Heart left ventricle (tissue), 16 donors: ENCODE results near the gene CD40. TPM values are rescaled to one million over a fixed set of nuclear protein-coding genes. Genes with fewer than 3 reads are reported as not detected.
A peak's percentile ranks its signal among the peaks of the same experiment; 100 is the strongest.

Experiments used
- ATAC-seq, 4 donors: fragments of 200-7000 bp; cut with Tn5 transposase; one replicate each; pipeline ENCODE4 v1.9.1; 2020 to 2022; ENCODE audit warnings: moderate library complexity in 4 of 4, mild to moderate bottlenecking in 3 of 4, moderate number of reproducible peaks in 1 of 4
- DNase-seq, 5 donors: peaks; one replicate each; pipeline ENCODE4 v3.0.0-alpha.2; 2020
- H3K27ac ChIP-seq, 12 donors: fragments of 200-600 bp; sonication (generic) in 4 of 12; one replicate each; pipeline versions ENCODE4 v1.5.0 to v1.8.0; 2016 to 2022; ENCODE audit warnings: mild to moderate bottlenecking in 2 of 12
- H3K27me3 ChIP-seq, 9 donors: fragments of 200-600 bp; sonication (generic) in 2 of 9; one replicate each; pipeline versions ENCODE4 v1.5.1 to v1.8.0; 2016 to 2022; ENCODE audit warnings: mild to moderate bottlenecking in 3 of 9
- H3K36me3 ChIP-seq, 9 donors: fragments of 200-600 bp; sonication (generic) in 2 of 9; one replicate each; pipeline versions ENCODE4 v1.5.0 to v1.8.0; 2018 to 2022; ENCODE audit warnings: mild to moderate bottlenecking in 2 of 9
- H3K4me1 ChIP-seq, 12 donors: fragments of 200-600 bp; sonication (generic) in 4 of 12; one replicate each; pipeline versions ENCODE4 v1.5.0 to v1.8.0; 2016 to 2022; ENCODE audit warnings: mild to moderate bottlenecking in 3 of 12
- H3K4me3 ChIP-seq, 12 donors: fragments of 200-600 bp; sonication (generic) in 4 of 12; one replicate each; pipeline versions ENCODE4 v1.5.0 to v1.8.0; 2017 to 2022; ENCODE audit warnings: mild to moderate bottlenecking in 9 of 12, moderate library complexity in 4 of 12
- H3K9me3 ChIP-seq, 12 donors: fragments of 200-600 bp; sonication (generic) in 4 of 12; one replicate each; pipeline versions ENCODE4 v1.5.0 to v1.8.0; 2016 to 2022; ENCODE audit warnings: mild to moderate bottlenecking in 1 of 12
- CTCF ChIP-seq, 12 donors: fragments of 200-600 bp; sonication (generic) in 4 of 12; IDR thresholded peaks; one replicate each; pipeline versions ENCODE4 v1.5.0 to v1.8.0; 2018 to 2022; ENCODE audit warnings: antibody characterized with exemption in 12 of 12, mild to moderate bottlenecking in 5 of 12
- POLR2A ChIP-seq, 2 donors: fragments of 450-650 bp; IDR thresholded peaks; one replicate each; pipeline ENCODE4 v1.6.1; 2017; ENCODE audit warnings: antibody characterized with exemption in 2 of 2, mild to moderate bottlenecking in 2 of 2, moderate library complexity in 2 of 2
- WGBS, 4 donors: extraction: QIAGEN DNeasy Blood & Tissue Kit in 2 of 4; methylation state at CpG; one replicate each; pipeline versions ENCODE4 v1.1.5 to v1.1.7; 2013 to 2018; 5-methylcytosine and 5-hydroxymethylcytosine counted together
- intact Hi-C, 10 donors: fragments of 100-400 bp; cut with DNase I; formaldehyde crosslinking; loops; one replicate each; pipeline versions ENCODE4 v1.11.1 to v1.14.2; 2022
- polyA plus RNA-seq, 2 donors: library from polyadenylated mRNA; stranded (reverse); fragments of 200-250 nt; gene quantifications; one replicate each; pipeline ENCODE4 v1.2.3, GENCODE V29; 2013
- total RNA-seq, 9 donors: library from RNA; depleted of rRNA in 2 of 9; stranded (reverse); fragments of >200 nt in 2 of 9; fragmentation: NEBNext Ultra II Directional in 3 of 9; extraction: Animal tissue kit (Norgen Biotek cat#: 25700) in 3 of 9; gene quantifications; one replicate each; pipeline versions ENCODE4 v1.1.0 to v1.2.4, GENCODE V29; 2016 to 2023
- donor health status: ischemic (EF 13 %, LVEDD 7.1; RV severe dilation, severe dysfunction).
- donor health status: healthy with polysubstance abuse.
- donor health status: DM: no; HTN: yes; CAD: no.
- donor health status: DM: no; HTN: no; CAD: no.
- donor health status: ischemic (EF 25% LVEDD 6.9; RV normal size, moderate dysfunction).
- donor health status: ischemic (EF 25% LVEDD 5.7; RV mildly dilated, moderate dysfunction).
- donor health status: healthy.
- donor health status: DM: yes; HTN: yes; CAD: no.
- donor health status: ischemic (EF 35%, LVEDD 5.7; RV mildly dilated, moderate dysfunction).
- donor health status: nonischemic (EF 11% LVEDD 7.7; RV severe dilation, severe dysfunction).
- donor health status: DM: yes; HTN: yes; CAD: no.
- donor health status: PGD.
- donor health status: ischemic (EF 29% LVEDD 5.4; RV normal size, mild dysfunction).
- donor health status: nonischemic (EF 23%, LVEDD 6.1; RV moderate dilation, normal function).

CD40 gene
- total and polyA plus RNA-seq, 11 donors, result 3.5 to 38.3 (median 5.5) TPM

- TF ChIP-seq POLR2A (IDR thresholded peaks at IDR 0.05) (no peak), CTCF (IDR thresholded peaks at IDR 0.05) (no peak)
- intact Hi-C loops, result no loop called here
- Histone ChIP-seq H3K4me1 (peaks cover 0 to 9% (median 0%) of the 10 kb centered on the region in 12 donors), H3K27ac (no peak overlapping the region), H3K4me3 (no peak overlapping the region), H3K27me3 (peaks cover 0 to 60% (median 5%) of the 10 kb centered on the region in 9 donors), H3K9me3 (no peaks in the 10 kb centered on the region), H3K36me3 (no peaks in the 10 kb centered on the region)
- DNase-seq (no peak), ATAC-seq (no peak)
Measured at GRCh38 chr20:46167080-46167479, 49.0 kb downstream of the CD40 start.

- WGBS, 4 donors, result 67 to 79% (median 68%) methylated on average over 8 of the region's 8 CpGs
- intact Hi-C loops, result no loop called here
- peaks cover 2 to 62% (median 14%) of the 10 kb centered on the region in 9 donors for H3K27me3 ChIP-seq
Measured at GRCh38 chr20:46168438-46168837, 50.3 kb downstream of the CD40 start.

GRCh38 chr20:46169245-46170171, 51.4 kb downstream of the CD40 start:
- ATAC-seq (peak in 1 of 4 donors; percentile 21), DNase-seq (no peak)
- intact Hi-C loops, result loop anchor here in 8 of 10 donors (5.0 to 10.0 kb wide), 6 partner anchors 37 to 155 kb away; partner anchors contain the start of gene SLC12A5 (in 3 of the 8)
- Histone ChIP-seq H3K9me3 (no peaks in the 10 kb centered on the region), H3K4me1 (peaks cover 0 to 9% (median 0%) of the 10 kb centered on the region in 12 donors), H3K27me3 (peaks cover 13 to 65% (median 24%) of the 10 kb centered on the region in 9 donors), H3K4me3 (no peak overlapping the region), H3K27ac (no peak overlapping the region), H3K36me3 (no peaks in the 10 kb centered on the region)
- TF ChIP-seq CTCF (IDR thresholded peaks at IDR 0.05) (no peak), POLR2A (IDR thresholded peaks at IDR 0.05) (no peak)
- 56 to 77% (median 67%) methylated on average over 11 to 13 of the region's 13 CpGs for WGBS, 4 donors

More at GRCh38 chr20:46168438-46168837, 50.3 kb downstream of the CD40 start:
- ATAC-seq (no peak), DNase-seq (no peak)
- Histone ChIP-seq H3K27ac (no peak overlapping the region), H3K9me3 (no peaks in the 10 kb centered on the region), H3K4me3 (no peak overlapping the region), H3K4me1 (peaks cover 0 to 9% (median 0%) of the 10 kb centered on the region in 12 donors), H3K36me3 (no peaks in the 10 kb centered on the region)
- TF ChIP-seq POLR2A (IDR thresholded peaks at IDR 0.05) (no peak), CTCF (IDR thresholded peaks at IDR 0.05) (no peak)

- H3K4me1 ChIP-seq, result peaks cover 0 to 9% (median 0%) of the 10 kb centered on the region in 12 donors
- peaks cover 18 to 76% (median 32%) of the 10 kb centered on the region in 9 donors for H3K27me3 ChIP-seq
- H3K9me3 ChIP-seq, result no peaks in the 10 kb centered on the region
- 58 to 66% (median 65%) methylated on average over 2 of the region's 2 CpGs for WGBS, 4 donors
- TF ChIP-seq POLR2A (IDR thresholded peaks at IDR 0.05), result no peak
- TF ChIP-seq CTCF (IDR thresholded peaks at IDR 0.05), result no peak
- intact Hi-C loops, result loop anchor here in 8 of 10 donors (5.0 to 10.0 kb wide), 6 partner anchors 39 to 157 kb away; partner anchors contain the start of gene SLC12A5 (in 3 of the 8)
- DNase-seq (no peak), ATAC-seq (no peak)
- no peak overlapping the region for H3K27ac ChIP-seq
- no peaks in the 10 kb centered on the region for H3K36me3 ChIP-seq
- no peak overlapping the region for H3K4me3 ChIP-seq
Measured at GRCh38 chr20:46171476-46171875, 53.4 kb downstream of the CD40 start.
